ENCODE results near the gene ZNF44.

The ZNF44 gene

GRCh38 chr19:12293777-12294248 lies 870 bp downstream of the ZNF44 start:
- Histone ChIP-seq H3K4me1 (ENCODE audit: control insufficient read depth in 1 of 2, insufficient read depth in 2 of 2, low read length in 2 of 2) (peaks cover 10 to 15% of the 10 kb centered on the region in 2 donors), H3K27me3 (ENCODE audit: control insufficient read depth in 1 of 2, insufficient read depth in 2 of 2, low read length in 2 of 2) (no peaks in the 10 kb centered on the region), H3K9ac (ENCODE audit: low read depth in 1 of 2, low read length in 2 of 2) (peak overlapping the region; percentile 88 to 92), H3K27ac (ENCODE audit: low read depth, low read length) (peak overlapping the region; percentile 97), H3K9me3 (ENCODE audit: control insufficient read depth in 1 of 2, low read length in 2 of 2) (no peaks in the 10 kb centered on the region), H3K36me3 (ENCODE audit: control insufficient read depth in 1 of 2, insufficient read depth in 2 of 2, low read length in 2 of 2) (peaks cover 0 to 6% of the 10 kb centered on the region in 2 donors), H3K4me3 (ENCODE audit: low read depth in 1 of 2, low read length in 2 of 2) (peak overlapping the region; percentile 93 to 94)

- Histone ChIP-seq H3K4me3 (ENCODE audit: low read depth in 1 of 2, low read length in 2 of 2) (no peak overlapping the region), H3K27me3 (ENCODE audit: control insufficient read depth in 1 of 2, insufficient read depth in 2 of 2, low read length in 2 of 2) (no peaks in the 10 kb centered on the region), H3K4me1 (ENCODE audit: control insufficient read depth in 1 of 2, insufficient read depth in 2 of 2, low read length in 2 of 2) (peaks cover 6 to 10% of the 10 kb centered on the region in 2 donors), H3K27ac (ENCODE audit: low read depth, low read length) (no peak overlapping the region), H3K9ac (ENCODE audit: low read depth in 1 of 2, low read length in 2 of 2) (no peak overlapping the region), H3K36me3 (ENCODE audit: control insufficient read depth in 1 of 2, insufficient read depth in 2 of 2, low read length in 2 of 2) (peaks cover under 1 to 14% of the 10 kb centered on the region in 2 donors), H3K9me3 (ENCODE audit: control insufficient read depth in 1 of 2, low read length in 2 of 2) (peaks cover 4 to 6% of the 10 kb centered on the region in 2 donors)
Observed at GRCh38 chr19:12289790-12290065, 5.0 kb downstream of the ZNF44 start.

GRCh38 chr19:12287958-12288500 lies 6.7 kb downstream of the ZNF44 start:
- no peak overlapping the region for H3K9ac ChIP-seq (ENCODE audit: low read depth in 1 of 2, low read length in 2 of 2)
- no peak overlapping the region for H3K4me3 ChIP-seq (ENCODE audit: low read depth in 1 of 2, low read length in 2 of 2)
- peaks cover under 1 to 2% of the 10 kb centered on the region in 2 donors for H3K4me1 ChIP-seq (ENCODE audit: control insufficient read depth in 1 of 2, insufficient read depth in 2 of 2, low read length in 2 of 2)
- H3K36me3 ChIP-seq (ENCODE audit: control insufficient read depth in 1 of 2, insufficient read depth in 2 of 2, low read length in 2 of 2) = peaks cover 8 to 20% of the 10 kb centered on the region in 2 donors
- H3K27ac ChIP-seq (ENCODE audit: low read depth, low read length) = no peak overlapping the region
- peaks cover 6% of the 10 kb centered on the region in 2 donors for H3K9me3 ChIP-seq (ENCODE audit: control insufficient read depth in 1 of 2, low read length in 2 of 2)
- no peaks in the 10 kb centered on the region for H3K27me3 ChIP-seq (ENCODE audit: control insufficient read depth in 1 of 2, insufficient read depth in 2 of 2, low read length in 2 of 2)

DNA sequence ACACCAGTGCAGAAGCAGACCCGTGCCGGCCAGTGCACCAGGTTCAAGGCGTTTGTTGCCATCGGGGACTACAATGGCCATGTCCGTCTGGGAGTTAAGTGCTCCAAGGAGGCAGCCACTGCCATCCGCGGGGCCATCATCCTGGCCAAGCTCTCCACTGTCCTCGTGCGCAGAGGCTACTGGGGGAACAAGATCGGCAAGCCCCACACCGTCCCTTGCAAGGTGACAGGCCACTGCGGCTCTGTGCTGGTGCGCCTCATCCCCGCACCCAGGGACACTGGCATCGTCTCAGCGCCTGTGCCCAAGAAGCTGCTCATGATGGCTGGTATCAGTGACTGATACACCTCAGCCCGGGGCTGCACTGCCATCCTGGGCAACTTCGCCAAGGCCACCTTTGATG lies 10.1 kb downstream of the ZNF44 start:
- Histone ChIP-seq H3K4me1 (ENCODE audit: control insufficient read depth in 1 of 2, insufficient read depth in 2 of 2, low read length in 2 of 2) (no peaks in the 10 kb centered on the region), H3K27me3 (ENCODE audit: control insufficient read depth in 1 of 2, insufficient read depth in 2 of 2, low read length in 2 of 2) (no peaks in the 10 kb centered on the region), H3K9me3 (ENCODE audit: control insufficient read depth in 1 of 2, low read length in 2 of 2) (peaks cover 16 to 26% of the 10 kb centered on the region in 2 donors), H3K4me3 (ENCODE audit: low read depth in 1 of 2, low read length in 2 of 2) (no peak overlapping the region), H3K27ac (ENCODE audit: low read depth, low read length) (no peak overlapping the region), H3K9ac (ENCODE audit: low read depth in 1 of 2, low read length in 2 of 2) (no peak overlapping the region), H3K36me3 (ENCODE audit: control insufficient read depth in 1 of 2, insufficient read depth in 2 of 2, low read length in 2 of 2) (peaks cover 12 to 14% of the 10 kb centered on the region in 2 donors)

GRCh38 chr19:12284226-12284625 lies 10.5 kb downstream of the ZNF44 start:
- peaks cover 16 to 30% of the 10 kb centered on the region in 2 donors for H3K9me3 ChIP-seq (ENCODE audit: control insufficient read depth in 1 of 2, low read length in 2 of 2)
- no peaks in the 10 kb centered on the region for H3K4me1 ChIP-seq (ENCODE audit: control insufficient read depth in 1 of 2, insufficient read depth in 2 of 2, low read length in 2 of 2)
- no peak overlapping the region for H3K27ac ChIP-seq (ENCODE audit: low read depth, low read length)
- no peak overlapping the region for H3K9ac ChIP-seq (ENCODE audit: low read depth in 1 of 2, low read length in 2 of 2)
- H3K27me3 ChIP-seq (ENCODE audit: control insufficient read depth in 1 of 2, insufficient read depth in 2 of 2, low read length in 2 of 2) = no peaks in the 10 kb centered on the region
- H3K36me3 ChIP-seq (ENCODE audit: control insufficient read depth in 1 of 2, insufficient read depth in 2 of 2, low read length in 2 of 2) = peaks cover 12 to 14% of the 10 kb centered on the region in 2 donors
- no peak overlapping the region for H3K4me3 ChIP-seq (ENCODE audit: low read depth in 1 of 2, low read length in 2 of 2)

DNA sequence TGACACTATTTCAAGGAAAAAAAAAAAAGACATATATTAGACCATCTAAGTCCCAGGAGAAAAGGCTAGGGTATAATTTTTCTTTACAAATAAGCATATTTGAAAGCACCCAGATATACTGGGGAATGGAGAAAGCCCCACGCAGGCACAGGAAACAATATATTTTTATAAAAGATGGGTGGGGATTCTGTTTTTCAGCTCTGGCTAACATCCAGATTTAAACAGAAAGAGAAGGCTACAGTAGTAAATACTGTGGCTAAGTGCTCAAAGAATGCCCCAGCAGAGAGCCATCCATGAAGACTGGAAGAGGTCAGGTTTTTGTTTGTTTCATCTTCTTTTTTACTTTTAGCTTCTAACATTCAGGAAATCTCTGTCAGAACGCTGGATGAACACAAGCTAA lies 16.0 kb downstream of the ZNF44 start:
- Histone ChIP-seq H3K27ac (ENCODE audit: low read depth, low read length) (no peak overlapping the region), H3K4me3 (ENCODE audit: low read depth in 1 of 2, low read length in 2 of 2) (no peak overlapping the region), H3K27me3 (ENCODE audit: control insufficient read depth in 1 of 2, insufficient read depth in 2 of 2, low read length in 2 of 2) (no peaks in the 10 kb centered on the region), H3K9ac (ENCODE audit: low read depth in 1 of 2, low read length in 2 of 2) (no peak overlapping the region), H3K36me3 (ENCODE audit: control insufficient read depth in 1 of 2, insufficient read depth in 2 of 2, low read length in 2 of 2) (peaks cover 28 to 39% of the 10 kb centered on the region in 2 donors), H3K4me1 (ENCODE audit: control insufficient read depth in 1 of 2, insufficient read depth in 2 of 2, low read length in 2 of 2) (no peaks in the 10 kb centered on the region), H3K9me3 (ENCODE audit: control insufficient read depth in 1 of 2, low read length in 2 of 2) (peaks cover 52 to 66% of the 10 kb centered on the region in 2 donors)

- H3K9me3 ChIP-seq (ENCODE audit: control insufficient read depth in 1 of 2, low read length in 2 of 2) = peaks cover 80 to 82% of the 10 kb centered on the region in 2 donors
- H3K4me3 ChIP-seq (ENCODE audit: low read depth in 1 of 2, low read length in 2 of 2) = peak overlapping the region; percentile 28 to 42
- peaks cover 54 to 68% of the 10 kb centered on the region in 2 donors for H3K36me3 ChIP-seq (ENCODE audit: control insufficient read depth in 1 of 2, insufficient read depth in 2 of 2, low read length in 2 of 2)
Observed at GRCh38 chr19:12272980-12273901, 21.4 kb downstream of the ZNF44 start.

DNA sequence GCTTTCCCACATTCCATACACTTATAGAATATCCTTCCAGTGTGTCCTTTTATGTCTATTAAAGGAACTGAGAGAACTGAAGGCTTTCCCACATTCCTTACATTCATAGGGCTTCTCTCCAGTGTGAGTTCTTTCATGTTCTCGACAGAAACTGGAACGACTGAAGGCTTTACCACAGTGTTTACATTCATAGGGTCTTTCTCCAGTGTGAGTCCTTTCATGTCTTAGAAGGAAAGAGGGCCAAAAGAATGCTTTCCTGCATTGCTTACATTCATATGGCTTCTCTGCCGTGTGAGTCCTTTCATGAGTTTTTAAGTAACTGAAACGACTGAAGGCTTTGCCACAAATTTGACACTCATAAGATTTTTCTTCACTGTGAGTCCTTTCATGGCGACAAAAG lies 22.3 kb downstream of the ZNF44 start:
- no peak overlapping the region for H3K9ac ChIP-seq (ENCODE audit: low read depth in 1 of 2, low read length in 2 of 2)
- no peak overlapping the region for H3K27ac ChIP-seq (ENCODE audit: low read depth, low read length)
- peak overlapping the region; percentile 28 to 42 for H3K4me3 ChIP-seq (ENCODE audit: low read depth in 1 of 2, low read length in 2 of 2)
- H3K36me3 ChIP-seq (ENCODE audit: control insufficient read depth in 1 of 2, insufficient read depth in 2 of 2, low read length in 2 of 2) = peaks cover 48 to 63% of the 10 kb centered on the region in 2 donors
- no peaks in the 10 kb centered on the region for H3K4me1 ChIP-seq (ENCODE audit: control insufficient read depth in 1 of 2, insufficient read depth in 2 of 2, low read length in 2 of 2)
- H3K9me3 ChIP-seq (ENCODE audit: control insufficient read depth in 1 of 2, low read length in 2 of 2) = peaks cover 75 to 78% of the 10 kb centered on the region in 2 donors
- no peaks in the 10 kb centered on the region for H3K27me3 ChIP-seq (ENCODE audit: control insufficient read depth in 1 of 2, insufficient read depth in 2 of 2, low read length in 2 of 2)

More at GRCh38 chr19:12272980-12273901, 21.4 kb downstream of the ZNF44 start:
- no peaks in the 10 kb centered on the region for H3K27me3 ChIP-seq (ENCODE audit: control insufficient read depth in 1 of 2, insufficient read depth in 2 of 2, low read length in 2 of 2)
- H3K9ac ChIP-seq (ENCODE audit: low read depth in 1 of 2, low read length in 2 of 2) = no peak overlapping the region
- no peaks in the 10 kb centered on the region for H3K4me1 ChIP-seq (ENCODE audit: control insufficient read depth in 1 of 2, insufficient read depth in 2 of 2, low read length in 2 of 2)
- no peak overlapping the region for H3K27ac ChIP-seq (ENCODE audit: low read depth, low read length)

GRCh38 chr19:12270854-12271253 lies 23.8 kb downstream of the ZNF44 start:
- Histone ChIP-seq H3K27ac (ENCODE audit: low read depth, low read length) (no peak overlapping the region), H3K9me3 (ENCODE audit: control insufficient read depth in 1 of 2, low read length in 2 of 2) (peaks cover 73 to 75% of the 10 kb centered on the region in 2 donors), H3K4me3 (ENCODE audit: low read depth in 1 of 2, low read length in 2 of 2) (peak overlapping the region; percentile 4 to 18), H3K27me3 (ENCODE audit: control insufficient read depth in 1 of 2, insufficient read depth in 2 of 2, low read length in 2 of 2) (no peaks in the 10 kb centered on the region), H3K4me1 (ENCODE audit: control insufficient read depth in 1 of 2, insufficient read depth in 2 of 2, low read length in 2 of 2) (no peaks in the 10 kb centered on the region), H3K36me3 (ENCODE audit: control insufficient read depth in 1 of 2, insufficient read depth in 2 of 2, low read length in 2 of 2) (peaks cover 38 to 54% of the 10 kb centered on the region in 2 donors), H3K9ac (ENCODE audit: low read depth in 1 of 2, low read length in 2 of 2) (no peak overlapping the region)
